ENCODE data around the gene CCDC142.

- TF ChIP-seq CTCF (IDR thresholded peaks at IDR 0.05; ENCODE audit: poor library complexity, severe bottlenecking) (no peak), MXI1 (conservative IDR thresholded peaks at IDR 0.05; ENCODE audit: poor library complexity, severe bottlenecking) (no peak), EZH2 (IDR thresholded peaks at IDR 0.05; ENCODE audit: borderline replicate concordance, insufficient read depth, low read length, poor library complexity, severe bottlenecking) (no peak), EP300 (conservative IDR thresholded peaks at IDR 0.05; ENCODE audit: poor library complexity, severe bottlenecking) (no peak), POLR2AphosphoS5 (IDR thresholded peaks at IDR 0.05) (no peak), TAF1 (IDR thresholded peaks at IDR 0.05; ENCODE audit: low read depth) (no peak), RAD21 (conservative IDR thresholded peaks at IDR 0.05) (no peak), SMC3 (conservative IDR thresholded peaks at IDR 0.05; ENCODE audit: poor library complexity) (no peak)
- TF ChIP-seq, protein P1, sequence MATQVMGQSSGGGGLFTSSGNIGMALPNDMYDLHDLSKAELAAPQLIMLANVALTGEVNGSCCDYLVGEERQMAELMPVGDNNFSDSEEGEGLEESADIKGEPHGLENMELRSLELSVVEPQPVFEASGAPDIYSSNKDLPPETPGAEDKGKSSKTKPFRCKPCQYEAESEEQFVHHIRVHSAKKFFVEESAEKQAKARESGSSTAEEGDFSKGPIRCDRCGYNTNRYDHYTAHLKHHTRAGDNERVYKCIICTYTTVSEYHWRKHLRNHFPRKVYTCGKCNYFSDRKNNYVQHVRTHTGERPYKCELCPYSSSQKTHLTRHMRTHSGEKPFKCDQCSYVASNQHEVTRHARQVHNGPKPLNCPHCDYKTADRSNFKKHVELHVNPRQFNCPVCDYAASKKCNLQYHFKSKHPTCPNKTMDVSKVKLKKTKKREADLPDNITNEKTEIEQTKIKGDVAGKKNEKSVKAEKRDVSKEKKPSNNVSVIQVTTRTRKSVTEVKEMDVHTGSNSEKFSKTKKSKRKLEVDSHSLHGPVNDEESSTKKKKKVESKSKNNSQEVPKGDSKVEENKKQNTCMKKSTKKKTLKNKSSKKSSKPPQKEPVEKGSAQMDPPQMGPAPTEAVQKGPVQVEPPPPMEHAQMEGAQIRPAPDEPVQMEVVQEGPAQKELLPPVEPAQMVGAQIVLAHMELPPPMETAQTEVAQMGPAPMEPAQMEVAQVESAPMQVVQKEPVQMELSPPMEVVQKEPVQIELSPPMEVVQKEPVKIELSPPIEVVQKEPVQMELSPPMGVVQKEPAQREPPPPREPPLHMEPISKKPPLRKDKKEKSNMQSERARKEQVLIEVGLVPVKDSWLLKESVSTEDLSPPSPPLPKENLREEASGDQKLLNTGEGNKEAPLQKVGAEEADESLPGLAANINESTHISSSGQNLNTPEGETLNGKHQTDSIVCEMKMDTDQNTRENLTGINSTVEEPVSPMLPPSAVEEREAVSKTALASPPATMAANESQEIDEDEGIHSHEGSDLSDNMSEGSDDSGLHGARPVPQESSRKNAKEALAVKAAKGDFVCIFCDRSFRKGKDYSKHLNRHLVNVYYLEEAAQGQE (IDR thresholded peaks at IDR 0.05; ENCODE audit: borderline replicate concordance), result no peak
These were observed 44.9 kb upstream of the CCDC142 start for GRCh38 chr2:74527741-74528140.
